GOT3 (cell line): ENCODE data around the gene C1D.

ENCODE experiments used
- DNase-seq: peaks from one replicate; lab custom pipeline; 2025; ENCODE audit warnings: mixed read lengths; lab: John Stamatoyannopoulos, UW

C1D gene

DNA sequence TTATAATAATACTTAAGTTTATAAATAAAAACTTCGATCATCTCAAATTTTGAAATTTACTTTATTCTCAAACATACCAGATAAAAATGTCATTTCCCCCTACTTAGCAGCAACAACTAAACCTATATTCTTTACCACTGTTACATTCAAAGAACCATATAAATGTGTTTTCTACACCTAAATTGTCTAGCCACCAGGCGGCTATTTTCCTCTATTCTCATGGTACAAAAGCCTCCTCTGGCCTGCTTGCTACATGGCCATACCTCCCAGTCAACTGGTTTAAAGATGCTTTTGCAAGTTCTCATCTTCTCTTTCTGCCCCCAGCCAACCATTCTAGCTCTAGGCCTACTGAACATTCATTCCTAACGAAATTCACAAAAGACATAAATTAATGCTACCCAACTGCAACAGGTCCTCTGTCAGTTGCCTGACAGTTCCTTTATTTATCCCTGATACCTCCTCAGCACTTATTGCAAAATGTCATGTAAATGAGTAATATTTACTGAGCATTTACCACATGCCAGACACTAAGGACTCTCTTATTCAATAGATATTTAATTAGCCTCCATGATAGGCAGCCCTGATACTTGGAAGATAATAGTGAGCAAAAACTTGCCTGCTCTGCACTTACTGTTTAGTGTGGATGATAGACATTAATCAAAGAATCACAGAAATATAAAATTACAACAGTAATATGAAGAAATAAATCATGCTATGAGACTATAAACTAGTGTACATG is 5.0 kb downstream of the C1D start:
- DNase-seq = no peak

DNA sequence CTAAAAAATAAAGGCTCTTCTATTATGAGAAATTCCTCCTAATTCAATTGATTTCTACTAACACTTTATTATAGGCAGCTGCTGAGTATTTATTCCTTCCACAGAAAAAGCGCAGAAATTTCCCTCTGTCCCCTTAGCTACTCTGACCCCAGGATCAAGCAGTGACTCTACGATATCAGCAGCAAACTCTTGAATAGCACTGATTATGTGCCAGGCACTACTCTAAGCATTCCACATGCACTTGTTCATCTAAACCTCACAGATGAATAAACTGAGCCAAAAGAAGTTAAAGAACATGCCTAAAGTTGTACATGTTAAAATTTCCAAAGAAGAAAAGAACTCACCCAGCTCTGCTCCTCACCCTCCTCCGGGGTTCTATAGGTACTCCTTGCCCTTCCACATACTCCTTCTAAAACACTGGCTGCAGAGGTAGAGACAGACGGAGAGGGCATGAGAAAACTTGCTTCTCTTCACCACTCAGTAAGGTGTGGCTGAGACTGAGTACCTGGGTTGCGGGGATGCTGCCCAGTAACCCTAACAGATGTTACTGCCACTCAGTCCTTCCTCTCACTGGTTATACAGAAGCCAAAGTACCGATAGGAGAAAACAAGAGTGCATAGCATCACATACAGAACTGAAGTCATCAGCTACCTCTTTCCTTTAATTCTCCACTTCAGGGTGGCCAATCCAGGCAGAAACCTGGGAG is 9.9 kb downstream of the C1D start:
- no peak for DNase-seq

DNA sequence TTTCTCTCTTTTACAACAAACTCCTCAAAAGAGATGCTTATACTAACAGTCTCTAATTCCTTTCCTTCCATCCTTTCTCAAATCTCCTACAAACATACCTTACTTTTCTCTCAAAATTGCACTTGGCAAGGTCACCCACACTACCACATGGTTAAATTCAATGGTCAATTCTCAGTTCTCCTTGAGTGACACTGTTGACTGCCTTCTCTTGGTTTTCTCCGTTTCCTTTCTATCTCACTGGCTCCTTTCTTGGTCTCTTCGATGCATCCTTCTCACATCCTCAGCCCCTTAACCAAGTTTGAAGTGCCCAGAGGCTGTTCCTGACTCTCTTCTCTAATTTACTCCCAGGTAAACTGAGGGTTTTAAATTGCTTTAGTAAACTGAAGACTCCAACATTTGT is 12.5 kb downstream of the C1D start:
- no peak for DNase-seq

DNA sequence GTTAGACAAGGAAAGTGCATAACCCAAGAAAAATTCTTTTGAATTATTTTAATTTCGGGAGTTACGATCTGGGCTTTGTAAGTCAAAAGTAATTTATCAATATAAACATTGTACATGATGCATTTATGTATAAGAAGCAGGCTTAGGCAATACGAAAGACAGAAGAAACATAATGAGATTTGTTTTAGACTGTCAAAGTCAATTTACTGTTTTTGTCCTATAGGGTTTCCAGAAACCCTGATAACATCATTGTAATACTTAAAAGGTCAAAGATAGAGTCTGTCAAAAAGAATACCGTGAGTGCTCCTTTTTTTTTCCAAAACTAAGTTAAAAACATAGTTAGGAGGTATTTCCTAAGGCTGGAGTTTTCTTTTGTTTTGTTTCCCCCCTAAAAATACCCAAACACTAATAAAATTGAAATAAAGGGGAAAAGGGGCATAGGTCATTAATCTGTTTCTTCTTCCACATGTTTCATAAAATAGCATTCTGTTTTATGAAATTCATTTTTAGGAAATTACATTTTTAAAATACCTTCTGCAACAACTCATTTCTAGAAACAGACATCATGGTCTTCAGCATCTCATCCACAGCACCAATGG is 16.1 kb downstream of the C1D start:
- no peak for DNase-seq

DNA sequence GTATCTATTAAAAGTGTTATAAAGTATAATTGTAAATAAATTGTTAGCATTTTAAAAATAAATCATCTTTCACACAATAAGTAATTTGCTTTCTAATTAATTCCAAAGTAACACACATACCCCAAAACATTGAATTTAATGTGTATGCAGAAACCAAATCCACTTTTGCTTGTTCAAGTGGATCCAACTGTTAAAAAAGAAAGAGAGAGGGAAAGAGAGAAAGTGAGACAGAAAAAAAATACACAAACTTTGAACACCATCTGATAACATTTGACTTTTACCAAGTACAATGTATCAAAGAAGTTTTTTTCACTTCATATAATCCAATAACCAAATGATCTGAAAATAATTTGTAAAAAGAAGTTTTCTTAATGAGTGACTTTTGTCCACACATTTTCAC is 16.6 kb downstream of the C1D start:
- no peak for DNase-seq

DNA sequence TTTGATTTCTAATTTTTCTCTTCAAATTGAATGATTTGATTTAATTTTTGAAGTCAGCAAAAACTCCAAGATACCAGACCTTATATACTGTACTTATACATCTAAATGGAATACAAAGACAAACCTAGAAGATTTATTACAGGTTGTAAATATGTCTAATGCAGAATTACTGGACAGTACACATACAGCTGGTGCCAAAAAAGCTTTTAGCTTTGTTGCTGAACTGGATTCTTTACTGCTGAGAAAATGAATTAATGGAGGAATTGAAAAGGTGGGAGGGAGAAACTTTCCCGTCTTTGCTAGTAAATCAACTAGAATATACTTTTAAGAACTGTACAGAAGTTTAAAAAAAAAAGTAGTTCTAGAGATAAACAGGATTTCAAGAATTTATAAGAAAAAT is 17.5 kb downstream of the C1D start:
- no peak for DNase-seq

DNA sequence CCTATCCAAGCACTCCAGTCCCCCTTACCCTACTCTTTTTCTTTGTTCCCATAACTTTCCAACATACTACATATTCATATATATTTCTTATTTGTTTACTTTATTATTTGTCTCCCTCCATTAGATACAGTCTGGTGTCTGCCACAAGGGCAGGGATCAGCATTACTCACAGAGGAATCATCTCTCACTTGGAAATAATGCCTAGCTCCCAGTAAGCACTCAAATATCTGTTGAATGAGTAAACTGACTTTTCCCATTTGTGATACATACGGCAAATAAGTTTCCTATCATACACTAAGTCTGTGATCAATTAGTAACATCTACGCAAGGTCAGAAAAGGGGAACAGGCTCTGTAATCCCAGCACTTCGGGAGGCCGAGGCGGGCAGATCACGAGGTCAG is 18.7 kb downstream of the C1D start:
- no peak for DNase-seq

DNA sequence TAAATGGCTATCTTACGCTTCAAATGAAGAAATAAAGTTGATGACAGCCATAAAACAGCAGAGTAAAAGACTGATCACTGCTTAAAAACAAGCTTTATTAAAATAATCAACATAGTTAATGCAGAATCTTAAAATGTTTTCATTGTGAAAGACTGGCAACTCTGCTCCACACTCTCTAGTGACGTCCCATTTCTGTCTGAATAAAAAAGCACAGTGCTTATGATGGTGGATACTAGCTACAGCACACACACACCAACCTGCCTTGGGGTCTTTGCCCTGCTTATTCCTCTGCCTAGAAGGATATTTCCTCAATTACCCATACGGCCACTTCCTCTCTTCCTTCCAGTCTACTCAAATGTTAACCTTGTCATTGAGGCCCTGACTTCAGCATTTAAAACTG is 19.1 kb downstream of the C1D start:
- DNase-seq = no peak

DNA sequence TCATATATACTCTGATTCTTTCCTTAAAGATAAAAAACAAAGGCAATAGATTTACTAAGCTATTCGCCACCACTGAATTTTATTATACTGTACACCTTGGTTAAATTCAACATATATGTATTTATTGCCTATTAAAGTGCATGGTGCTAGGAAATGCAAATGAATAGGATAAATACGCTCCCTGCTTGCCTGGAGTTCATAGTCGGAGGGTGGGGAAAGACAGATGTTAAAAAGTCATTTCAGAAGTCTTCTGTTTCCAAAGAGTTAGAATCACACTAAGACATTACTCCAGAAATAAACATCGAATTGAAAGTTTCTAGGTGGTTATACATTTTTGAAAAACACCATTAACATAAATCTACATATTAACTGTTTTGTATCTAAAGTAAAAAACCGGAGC is 19.8 kb downstream of the C1D start:
- no peak for DNase-seq

DNA sequence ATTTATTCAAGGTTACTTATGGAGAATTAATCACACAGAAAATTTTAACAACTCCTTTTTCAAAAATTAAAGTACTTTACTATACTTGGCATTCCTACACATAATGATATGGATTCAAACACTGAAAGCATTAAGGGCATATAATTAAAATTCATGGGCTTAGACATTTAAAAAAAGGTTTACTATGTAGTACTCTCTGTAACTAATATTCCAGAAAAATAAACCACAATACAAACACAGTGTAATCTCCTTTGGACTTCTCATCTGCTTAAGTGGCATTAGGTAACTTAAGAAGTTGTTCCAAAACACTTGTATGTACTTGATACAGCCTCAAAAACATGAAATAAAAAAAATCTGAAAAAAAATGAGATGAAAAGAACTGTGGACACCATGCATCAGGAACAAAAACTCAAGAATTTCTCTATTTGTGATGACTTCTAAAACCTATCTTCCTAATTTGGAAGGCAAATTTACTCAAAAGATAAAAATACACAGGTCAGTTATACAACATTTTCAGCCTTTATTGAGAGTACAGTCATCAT is 21.0 kb downstream of the C1D start:
- DNase-seq = no peak

DNA sequence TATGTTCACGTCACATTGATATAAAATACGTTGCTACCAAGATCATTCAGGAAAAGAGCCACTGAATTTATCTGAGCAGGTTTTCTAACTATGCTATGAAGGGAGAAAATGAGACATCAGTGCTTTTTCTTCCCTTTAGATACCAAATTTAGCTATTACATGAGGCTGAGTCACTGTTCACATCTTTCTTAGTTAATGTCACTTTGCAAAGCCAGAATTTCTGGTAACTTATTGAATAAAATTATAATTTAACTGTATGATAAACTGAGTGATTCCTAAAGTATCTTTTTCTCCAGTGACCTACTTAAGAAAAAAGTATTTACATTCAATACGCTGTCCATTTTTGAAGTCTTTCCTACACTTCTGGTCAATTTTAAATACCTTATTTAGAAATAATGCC is 22.7 kb downstream of the C1D start:
- DNase-seq = no peak

DNA sequence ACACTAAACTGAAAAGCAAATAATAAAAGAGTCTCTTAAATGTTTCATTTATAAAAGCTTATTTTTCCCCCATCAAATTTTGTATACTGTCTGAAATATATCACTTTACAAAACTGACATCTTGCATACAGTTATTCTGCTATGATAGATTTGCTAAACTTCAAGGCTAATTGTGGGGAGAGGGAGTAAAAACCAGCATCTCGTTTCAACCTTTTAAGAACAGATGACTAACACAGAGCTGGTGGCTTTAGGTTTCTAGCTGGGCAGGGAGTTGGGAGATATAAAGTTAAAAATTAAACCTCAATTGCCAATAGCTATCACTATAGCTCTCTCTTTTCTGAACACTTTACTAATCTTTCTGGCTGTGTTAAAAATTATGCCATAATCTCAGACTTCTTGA is 23.5 kb downstream of the C1D start:
- DNase-seq = no peak

DNA sequence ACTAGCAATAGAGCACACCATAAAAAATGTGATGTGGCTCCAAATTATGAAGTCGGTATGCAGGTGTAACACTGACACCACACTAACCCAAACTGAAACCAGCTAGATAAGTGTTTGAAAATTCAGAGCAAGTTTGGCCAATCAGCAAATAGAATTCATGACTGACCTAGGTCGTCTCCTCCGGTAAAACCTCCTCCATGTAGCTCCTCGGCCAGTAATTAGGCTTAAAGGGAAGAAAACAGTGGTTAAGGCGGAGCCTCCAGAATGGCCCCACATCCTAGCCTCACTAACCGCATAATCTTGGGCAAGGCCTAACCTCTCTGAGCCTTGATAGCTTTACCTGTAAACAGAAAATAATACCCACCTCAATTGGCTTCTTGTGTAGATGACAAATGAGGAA is 30.1 kb downstream of the C1D start:
- DNase-seq = no peak

DNA sequence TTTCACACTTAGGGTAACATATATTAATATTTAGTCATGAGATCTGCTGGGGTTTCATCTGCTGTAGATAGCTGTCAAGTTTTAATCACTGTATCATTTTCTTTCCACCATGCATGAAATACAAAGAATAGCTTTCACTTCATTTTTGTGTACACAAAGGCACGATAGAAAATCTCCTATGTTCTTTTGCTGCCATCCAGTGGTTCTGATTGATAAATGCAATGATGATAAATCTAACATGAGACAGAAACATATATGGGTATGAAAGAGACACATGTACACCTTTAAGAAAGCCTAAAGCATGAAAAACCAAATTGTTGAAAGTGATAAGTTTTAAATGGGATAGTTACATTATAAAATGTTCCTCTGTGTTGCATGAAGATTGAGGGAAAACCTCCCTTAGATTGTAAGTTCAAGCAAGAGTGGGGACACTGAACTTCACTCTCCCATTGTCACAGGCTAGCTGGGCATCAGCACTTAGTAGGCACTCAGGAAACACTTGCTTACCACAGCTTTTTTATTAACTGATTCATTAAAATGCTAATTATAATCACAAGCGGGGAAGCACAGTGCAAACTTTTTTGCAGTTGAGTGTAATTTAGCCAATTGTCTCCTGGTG is 31.2 kb downstream of the C1D start:
- DNase-seq = no peak

DNA sequence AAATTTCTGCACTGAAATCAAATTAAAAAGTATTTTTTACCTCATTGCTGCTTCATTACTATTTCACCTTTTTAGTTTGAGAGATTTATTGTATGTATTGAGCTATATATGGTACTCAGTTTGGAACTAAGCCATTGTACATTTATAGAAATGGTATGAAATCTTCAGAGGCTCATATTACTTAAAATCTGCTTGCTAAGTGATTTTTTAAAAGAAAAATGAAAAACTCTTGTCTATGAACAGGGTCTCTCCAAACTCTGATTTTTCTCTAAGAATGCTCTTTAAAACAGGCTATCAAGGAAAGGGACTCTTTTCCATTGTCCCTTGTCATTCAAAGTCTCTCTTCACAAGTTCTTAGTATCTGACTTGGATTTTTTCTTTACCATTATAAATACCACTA is 31.8 kb downstream of the C1D start:
- no peak for DNase-seq

DNA sequence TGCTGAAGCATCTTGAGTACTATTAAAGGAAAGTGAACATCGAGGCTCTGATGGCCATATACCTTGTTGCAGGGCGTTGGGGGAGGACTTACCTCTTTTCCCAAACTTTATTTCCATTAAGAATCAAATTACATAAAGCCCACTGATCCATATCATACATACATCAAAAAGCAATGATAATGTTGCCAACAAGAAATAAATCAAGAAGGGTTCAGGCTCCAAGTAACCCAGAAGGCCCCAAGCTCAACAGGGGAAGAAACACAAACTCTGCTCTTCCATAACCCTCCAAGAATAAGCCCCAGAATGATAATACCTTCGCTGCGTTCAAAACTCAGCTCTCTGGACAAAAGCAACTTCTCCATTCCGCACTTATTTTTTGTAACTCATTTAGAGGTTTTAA is 32.3 kb downstream of the C1D start:
- no peak for DNase-seq

DNA sequence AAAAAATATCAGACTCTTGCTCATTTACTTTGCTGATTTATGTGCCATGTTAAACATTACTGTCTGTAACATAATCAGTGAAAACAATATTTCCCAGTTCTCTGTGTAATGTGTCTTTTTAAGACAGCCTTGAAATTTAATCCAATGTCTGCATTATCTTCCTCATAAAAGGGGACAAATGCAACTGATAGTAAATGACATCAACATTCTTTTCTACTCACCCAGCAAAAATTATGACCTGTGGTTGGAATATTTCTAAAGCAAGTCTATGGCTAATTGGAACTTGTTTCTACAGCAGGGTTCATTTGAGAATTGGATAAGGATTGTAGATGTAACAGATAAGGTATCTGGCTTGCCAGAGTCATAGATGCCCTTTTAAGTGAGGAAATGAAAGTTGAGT is 34.8 kb downstream of the C1D start:
- DNase-seq = no peak

DNA sequence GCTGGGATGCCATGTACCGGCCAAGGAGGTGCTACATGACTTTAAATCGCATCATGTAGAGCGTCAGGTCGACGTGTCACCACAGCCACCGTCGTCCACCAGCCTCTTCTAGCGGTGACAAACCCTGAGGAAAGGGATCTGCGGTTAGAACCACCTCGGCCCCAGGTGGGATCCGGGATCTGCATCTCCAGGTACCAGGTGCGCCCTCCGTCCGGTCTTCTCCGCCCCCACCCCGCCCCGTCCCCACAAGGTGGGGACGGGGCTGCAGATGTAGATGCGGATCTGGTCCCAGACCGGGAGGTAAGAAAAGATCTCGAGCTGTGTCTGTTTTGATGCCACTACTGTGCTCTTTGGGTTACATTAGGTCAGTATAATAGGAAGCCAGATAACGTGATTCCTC is 38.4 kb downstream of the C1D start:
- DNase-seq = no peak

DNA sequence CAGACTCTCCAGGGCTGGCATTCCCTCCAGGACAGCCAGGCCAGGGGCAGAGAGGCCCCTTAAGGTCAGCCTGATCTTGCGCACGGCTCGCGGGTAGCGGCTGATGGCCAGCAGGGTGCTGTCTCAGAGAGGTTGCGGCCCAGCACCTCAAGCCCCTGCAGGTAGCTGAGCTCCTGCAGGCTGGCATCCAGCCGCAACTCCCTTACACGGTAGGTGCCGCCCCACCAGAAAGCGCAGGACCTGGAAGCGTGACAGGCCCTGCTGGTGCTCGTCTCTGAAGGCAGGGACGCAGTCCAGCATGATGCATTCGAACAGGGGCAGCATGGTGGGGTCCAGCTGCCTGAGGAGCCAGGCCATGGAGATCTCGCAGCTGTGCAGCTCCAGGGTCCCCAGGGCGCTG is 38.9 kb downstream of the C1D start:
- no peak for DNase-seq

DNA sequence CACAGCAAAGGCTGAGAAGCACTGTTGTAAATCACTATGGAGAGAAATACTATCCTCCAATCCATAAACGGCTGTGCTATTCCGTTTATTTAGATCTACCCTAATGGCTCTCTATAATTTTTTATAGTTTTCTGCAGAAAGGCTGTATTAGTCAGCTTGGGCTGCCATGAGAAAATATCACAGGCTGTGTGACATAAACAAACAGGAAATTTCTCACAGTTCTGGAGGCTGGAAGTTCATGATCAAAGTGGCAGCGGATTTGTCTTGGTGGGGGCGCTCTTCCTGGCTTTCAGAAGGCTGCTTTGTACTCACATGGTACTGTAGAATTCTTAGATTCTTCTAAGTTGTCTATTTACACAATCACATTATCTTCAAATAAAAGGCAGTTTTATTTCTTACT is 44.1 kb downstream of the C1D start:
- no peak for DNase-seq

DNA sequence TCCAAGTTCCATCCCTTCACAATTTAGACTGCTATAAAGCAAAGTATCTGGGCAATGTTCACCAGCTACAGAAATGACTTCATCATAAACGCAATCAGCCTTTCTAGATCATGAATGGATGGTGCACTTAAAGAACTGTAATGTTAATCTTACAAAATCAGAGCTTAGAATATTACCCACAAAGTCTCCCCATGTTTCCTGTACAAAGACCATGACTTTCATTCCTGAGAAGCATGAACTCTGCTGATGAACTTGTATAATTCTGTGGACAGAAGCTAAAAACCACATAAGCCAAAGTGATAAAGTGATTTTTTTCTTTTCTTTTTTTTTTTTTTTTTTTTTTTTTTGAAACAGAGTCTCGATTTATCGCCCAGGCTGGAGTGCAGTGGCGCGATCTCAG is 53.3 kb downstream of the C1D start:
- DNase-seq = no peak

DNA sequence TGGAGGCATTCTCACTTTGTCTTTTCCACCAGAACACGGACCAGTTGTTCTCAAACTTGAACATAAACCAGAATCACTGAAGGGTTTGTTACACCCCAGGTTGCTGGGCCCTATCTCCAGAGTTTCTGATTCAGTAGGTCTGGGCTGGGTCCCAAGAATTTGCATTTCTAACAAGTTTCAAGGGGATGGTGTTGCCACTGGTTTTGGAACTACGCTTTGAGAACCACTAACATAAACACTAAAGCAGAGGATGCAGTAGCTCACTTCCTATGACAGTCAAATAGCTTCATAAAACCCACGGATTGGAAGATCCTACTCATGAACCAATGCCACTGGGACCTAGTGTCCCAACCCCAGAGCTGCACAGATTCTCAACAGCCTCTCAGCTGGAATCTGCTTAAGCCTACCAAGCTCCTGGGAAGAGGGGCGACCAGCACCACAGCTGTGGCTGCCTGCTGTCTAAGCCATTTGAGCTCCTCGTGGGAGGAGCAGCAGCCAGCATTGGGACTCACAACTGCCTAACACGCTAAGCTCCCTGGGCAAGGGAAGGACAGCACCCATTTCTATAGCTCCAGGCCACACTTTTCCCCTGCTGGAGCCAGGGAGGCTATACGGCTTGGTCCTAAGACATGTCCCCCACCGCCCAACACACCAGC is 62.5 kb downstream of the C1D start:
- no peak for DNase-seq
